C4-2B (cell line): Measurements from ENCODE around the gene FOXF2.

Source experiments
- ZFX ChIP-seq: fragments of 450-650 bp; IDR thresholded peaks from 2 replicates; pipeline ENCODE4 v1.6.1; 2017
- TF ChIP-seq, protein P1 (sequence below): fragments of 450-650 bp; conservative IDR thresholded peaks from 2 replicates; pipeline ENCODE4 v1.5.1; 2017; ENCODE audit warnings: mild to moderate bottlenecking

DNA sequence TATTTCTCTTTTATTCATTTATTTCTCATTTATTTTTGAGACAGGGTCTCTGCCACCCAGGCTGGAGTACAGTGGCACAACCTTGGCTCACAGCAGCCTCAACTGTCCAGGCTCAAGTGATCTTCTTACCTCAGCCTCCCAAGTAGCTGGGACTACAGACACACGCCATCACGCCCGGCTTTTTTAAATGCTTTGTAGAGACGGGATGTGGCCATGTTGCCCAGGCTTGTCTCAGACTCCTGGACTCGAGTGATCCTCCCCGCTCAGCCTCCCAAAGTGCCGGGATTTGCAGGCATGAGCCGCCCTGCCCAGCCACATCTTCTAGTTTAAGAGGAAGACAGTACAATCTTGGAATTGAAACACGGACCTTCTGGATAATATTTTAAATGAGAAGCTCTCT is 21.6 kb upstream of the FOXF2 start:
- TF ChIP-seq, protein P1, sequence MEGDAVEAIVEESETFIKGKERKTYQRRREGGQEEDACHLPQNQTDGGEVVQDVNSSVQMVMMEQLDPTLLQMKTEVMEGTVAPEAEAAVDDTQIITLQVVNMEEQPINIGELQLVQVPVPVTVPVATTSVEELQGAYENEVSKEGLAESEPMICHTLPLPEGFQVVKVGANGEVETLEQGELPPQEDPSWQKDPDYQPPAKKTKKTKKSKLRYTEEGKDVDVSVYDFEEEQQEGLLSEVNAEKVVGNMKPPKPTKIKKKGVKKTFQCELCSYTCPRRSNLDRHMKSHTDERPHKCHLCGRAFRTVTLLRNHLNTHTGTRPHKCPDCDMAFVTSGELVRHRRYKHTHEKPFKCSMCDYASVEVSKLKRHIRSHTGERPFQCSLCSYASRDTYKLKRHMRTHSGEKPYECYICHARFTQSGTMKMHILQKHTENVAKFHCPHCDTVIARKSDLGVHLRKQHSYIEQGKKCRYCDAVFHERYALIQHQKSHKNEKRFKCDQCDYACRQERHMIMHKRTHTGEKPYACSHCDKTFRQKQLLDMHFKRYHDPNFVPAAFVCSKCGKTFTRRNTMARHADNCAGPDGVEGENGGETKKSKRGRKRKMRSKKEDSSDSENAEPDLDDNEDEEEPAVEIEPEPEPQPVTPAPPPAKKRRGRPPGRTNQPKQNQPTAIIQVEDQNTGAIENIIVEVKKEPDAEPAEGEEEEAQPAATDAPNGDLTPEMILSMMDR = no peak
- TF ChIP-seq ZFX = no peak
